HG03432 (cell line): ENCODE data around the gene NPDC1.

ENCODE experiments used
- ATAC-seq: cut with Tn5 transposase; IDR thresholded peaks from one replicate; pipeline ENCODE4 v1.9.1; 2021; ENCODE audit warnings: mild to moderate bottlenecking, moderate library complexity; ENCODE audit not compliant: unreplicated experiment

The NPDC1 gene

DNA sequence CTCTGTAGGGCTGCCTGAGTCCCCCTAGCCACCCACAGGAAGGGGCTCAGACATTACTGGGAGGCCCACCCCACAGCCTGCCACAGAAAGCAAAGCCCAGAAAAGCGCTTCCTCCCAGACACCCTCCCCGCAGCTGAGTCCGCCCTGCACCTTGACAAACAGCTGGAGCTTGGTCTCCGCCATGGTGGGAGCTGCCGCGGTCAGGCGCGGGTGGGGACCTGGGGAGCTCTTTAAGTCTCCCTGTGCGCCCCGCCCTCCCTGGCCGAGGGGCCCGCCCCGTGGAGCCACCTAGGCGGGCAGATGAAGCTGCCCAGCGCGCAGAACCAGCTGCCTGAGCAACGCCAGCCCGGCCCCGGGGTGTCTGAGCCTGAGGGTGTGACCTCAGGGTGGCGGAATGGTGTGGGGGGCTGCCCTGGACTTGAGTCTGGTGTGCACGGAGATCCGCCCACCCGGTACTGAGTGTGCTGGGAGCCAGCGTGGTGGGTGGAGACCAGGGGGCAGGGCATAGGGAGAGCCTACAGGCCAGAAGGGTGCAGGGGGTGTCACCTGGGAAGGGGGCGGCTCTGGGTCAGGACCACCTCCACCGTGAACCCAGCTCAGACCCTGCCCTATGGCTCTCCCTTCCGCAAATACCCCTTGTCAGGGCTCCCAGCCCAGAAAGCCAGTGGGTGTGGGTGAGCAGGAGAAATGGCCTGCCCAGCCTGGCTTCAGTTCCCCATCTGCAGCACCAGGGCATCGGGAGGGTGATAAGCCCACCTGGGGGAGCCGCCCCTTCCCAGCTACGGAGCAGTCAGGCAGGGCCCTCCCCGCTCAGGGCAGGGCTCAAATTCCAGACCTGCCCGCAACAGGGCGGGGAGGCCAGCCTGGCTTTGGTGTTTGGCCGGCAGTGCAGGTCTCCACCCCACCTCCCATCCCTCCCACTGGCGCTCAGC lies 49.4 kb downstream of the NPDC1 start, which contains the start of gene CLIC3:
CLIC3 (minus strand) TSS at position 208 of the 932 bp plus-strand sequence; CDS start at position 183, 25 bp downstream.
- ATAC-seq = no peak

DNA sequence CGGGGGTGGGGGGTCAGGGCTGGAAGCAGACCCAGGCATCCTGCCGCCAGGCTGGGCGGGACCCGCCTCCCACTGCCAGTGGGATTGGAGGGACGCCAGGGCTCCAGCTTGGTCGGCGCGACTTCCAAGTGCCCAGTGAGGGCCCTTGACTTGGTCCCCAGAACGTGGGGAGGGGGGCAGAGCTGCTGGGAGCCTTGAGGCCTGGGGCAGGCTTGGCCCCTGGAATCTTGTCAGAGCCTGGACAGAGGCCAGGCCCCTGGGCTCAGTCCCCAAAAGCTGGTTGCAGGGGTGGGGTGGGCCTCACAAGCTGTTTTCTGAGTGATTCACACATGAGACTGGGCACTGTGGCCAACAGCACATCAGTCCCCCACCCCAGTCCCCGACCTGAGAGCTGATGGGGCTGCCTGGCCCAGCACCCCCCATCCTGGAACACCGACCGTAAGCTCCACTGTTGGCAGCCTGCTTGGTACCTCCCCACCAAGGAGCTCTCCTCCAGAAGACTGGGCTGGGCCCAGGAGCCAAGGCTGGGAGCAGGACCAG lies 50.1 kb downstream of the NPDC1 start:
- no peak for ATAC-seq

DNA sequence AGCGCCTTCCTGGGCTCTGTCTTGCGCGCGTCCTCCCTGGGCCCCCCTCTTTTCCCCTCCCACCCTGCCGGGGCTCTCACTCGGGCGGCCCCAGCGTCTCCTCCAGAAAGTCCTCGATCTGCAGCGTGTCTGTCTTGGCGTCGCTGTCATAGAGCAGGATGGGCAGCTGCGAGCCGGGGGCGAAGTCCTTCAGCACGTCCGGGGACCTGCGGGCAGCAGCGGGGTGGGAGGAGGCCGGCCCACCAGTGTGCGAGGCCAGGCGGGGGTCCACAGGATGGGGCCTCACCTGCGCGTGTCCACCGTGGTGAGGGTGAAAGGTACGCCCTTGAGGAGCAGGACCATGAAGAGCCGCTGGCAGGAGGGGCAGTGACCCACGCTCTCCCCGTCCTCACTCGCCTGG lies 50.6 kb downstream of the NPDC1 start:
- no peak for ATAC-seq

DNA sequence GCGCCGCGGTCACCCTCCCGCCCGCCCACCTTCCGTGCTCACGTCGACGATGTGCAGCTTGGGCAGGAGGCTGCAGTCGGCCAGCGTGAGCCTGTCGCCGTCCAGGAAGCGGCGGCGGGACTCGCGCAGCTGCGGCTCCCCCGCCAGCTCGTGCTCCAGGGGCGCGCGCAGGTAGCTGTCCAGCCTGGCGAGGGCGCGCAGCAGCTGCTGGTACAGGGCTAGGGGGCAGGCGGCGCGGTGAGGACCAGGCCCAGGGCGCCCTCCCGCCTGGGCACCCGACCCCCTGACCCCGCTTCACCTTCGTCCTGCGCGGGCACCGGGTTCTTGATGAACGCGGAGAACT lies 51.1 kb downstream of the NPDC1 start:
- ATAC-seq = no peak

DNA sequence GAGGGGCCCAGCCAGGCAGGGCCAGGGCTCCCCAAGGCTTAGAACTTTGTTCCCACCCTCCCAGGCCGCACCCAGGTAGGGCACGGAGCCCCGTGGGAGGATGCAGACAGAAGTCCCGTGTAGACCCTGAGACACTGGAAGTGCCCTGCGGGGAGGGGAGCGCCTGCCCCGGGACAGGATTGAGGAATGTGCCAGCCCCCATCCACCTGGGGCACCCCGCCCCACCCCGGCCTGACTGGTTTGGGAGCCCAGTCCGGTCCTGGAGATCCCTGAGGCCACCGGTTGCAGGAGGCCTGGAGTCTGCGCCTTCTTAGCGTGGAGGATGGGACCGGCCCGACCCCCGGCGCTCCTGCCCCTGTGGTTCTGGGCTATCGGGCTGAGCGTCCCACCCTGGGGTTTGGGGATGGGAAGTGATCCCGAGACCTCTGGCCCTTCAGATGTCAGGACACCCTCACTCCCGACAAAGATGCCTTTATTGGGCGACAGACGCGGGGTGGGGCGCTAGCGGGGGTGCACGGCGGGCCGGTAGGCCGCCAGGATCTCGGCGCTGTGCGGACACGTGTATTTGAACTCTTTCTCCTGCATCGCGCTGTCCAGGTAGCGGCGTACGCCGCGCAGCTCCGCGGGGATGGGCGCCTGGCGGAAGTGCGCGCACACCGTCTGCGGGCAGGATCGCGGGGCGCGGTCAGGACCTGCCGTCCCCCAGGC lies 51.6 kb downstream of the NPDC1 start:
- ATAC-seq = no peak

DNA sequence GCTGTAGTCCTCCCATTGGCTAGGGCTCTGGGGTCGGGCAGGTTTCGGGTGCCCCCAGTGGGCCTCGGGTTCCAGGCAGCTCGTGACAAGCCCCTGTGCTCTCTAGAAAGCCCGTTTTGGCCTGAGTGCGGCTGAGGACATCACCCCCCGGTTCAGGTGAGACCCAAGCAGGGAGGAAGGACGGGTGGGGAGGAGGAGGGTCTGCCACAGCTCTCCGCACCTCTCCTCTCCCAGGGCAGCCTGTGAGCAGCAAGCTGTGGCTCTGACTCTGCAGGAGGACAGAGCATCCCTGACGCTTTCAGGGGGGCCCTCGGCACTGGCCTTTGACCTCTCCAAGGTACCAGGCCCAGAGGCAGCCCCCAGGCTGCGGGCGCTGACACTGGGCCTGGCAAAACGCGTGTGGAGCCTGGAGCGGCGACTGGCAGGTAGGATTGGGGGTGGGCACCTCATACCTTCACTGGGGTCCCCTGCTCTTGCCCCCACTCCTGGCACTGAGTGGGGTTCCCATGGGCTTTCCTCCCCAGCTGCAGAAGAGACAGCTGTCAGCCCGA lies 53.1 kb downstream of the NPDC1 start:
- ATAC-seq = no peak

DNA sequence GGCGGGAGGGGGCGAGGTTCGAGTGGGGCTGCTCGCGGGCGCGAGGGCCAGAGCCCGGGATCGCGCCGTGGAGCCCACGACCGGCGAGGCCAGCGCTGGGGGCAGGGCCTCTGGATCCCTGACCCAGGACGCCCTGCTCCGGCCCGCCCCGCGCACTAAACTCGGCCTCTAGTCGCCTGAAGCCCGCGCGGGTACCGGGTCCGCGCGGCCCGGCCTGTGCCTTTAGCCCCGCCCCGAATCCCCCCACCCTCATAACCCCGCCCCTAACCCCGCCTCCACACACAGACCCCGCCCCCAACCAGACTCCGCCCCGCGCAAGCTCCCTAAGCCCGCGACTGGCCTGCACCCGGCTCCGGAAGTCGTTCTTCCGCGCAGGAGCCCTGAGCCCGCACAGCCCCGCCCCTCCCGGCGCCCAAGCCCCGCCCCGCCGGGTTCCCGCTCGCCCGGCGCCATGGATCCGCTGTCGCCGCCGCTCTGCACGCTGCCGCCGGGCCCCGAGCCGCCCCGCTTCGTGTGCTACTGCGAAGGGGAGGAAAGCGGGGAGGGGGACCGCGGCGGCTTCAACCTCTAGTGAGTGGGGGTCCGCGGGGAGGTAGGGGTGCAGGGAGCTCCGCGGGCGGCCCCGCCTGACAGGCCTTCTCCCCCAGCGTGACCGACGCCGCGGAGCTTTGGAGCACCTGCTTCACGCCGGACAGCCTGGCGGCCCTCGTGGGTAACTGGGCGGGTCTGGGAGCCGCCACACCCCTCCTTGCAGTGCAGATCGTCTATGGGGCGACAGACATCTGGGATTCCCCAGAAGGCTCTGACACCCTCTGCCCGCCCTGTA lies 53.8 kb downstream of the NPDC1 start, which contains the start of gene PAXX:
PAXX (plus strand) TSS at position 430 of the 826 bp plus-strand sequence; CDS start at position 452, 22 bp downstream.
- ATAC-seq = peak; percentile 74

DNA sequence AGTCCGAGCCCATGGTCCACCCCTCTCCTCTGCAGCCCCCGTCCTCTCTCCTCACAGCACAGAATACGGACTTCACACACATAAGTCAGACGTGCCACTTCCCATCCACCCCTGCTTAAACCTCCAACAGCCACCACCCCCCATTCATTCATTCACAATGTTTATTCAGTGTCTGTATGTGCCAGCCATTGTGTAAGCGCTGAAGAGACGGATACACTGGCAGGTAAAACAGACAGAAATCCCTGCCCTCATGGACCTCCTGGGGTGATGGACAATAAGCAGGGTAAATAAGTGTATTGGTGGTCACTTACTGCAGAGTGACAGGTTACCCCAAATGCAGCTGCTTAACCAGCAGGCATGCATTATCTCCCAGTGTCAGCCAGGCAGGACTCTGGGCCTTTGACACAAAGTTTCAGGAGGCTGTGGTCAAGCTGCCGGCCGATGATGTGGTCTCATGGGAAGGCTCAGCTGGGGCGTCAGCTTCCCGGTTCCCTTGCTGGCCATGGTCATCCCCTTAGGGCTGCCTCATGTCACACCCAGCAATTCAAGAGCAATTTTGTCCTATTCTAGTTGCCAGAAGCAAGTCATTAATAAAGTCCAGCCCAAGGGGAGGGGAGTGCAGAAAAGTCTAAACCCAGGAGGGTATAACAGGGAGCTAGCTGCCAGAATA lies 55.6 kb downstream of the NPDC1 start:
- no peak for ATAC-seq
